Activated CD8-positive, alpha-beta memory T cell treated with anti-CD3 and anti-CD28 coated beads, Interleukin-2, amount 50 U/mL, for 24 hours (primary cell): ENCODE results near the gene TNFAIP3.

Source experiments
- DNase-seq: peaks from one replicate; pipeline ENCODE4 v3.0.0-alpha.2; 2020; ENCODE audit errors: extremely low read depth

TNFAIP3 gene

GRCh38 chr6:137923866-137924653 is 57.0 kb downstream of the TNFAIP3 start:
- no peak for DNase-seq

DNA sequence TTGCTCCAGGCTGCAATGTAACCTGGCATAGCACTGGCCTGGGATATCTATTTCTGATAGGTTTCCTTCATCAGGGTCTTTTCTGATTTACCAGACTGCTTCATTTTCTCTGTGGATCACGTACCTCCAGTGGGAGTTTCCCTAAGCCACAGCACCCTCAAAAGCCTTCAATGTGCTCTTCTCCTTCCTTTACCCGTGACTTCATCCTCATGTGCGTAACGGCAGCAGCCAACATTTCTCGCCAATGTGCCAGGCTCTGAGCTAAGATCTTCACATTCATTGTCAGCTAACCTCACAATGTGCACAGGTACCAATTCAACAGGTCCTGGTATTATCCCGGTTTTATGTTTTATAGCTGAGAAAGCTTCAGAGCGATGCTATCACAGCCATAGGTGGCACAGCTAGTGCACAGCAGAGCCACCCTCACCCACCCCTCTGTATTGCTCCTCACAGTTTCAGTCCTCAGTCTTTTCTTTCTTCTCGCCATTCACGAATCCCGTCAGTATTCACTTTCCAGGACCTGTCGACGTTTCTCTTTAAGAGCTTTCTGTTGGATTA is 58.2 kb downstream of the TNFAIP3 start:
- no peak for DNase-seq

DNA sequence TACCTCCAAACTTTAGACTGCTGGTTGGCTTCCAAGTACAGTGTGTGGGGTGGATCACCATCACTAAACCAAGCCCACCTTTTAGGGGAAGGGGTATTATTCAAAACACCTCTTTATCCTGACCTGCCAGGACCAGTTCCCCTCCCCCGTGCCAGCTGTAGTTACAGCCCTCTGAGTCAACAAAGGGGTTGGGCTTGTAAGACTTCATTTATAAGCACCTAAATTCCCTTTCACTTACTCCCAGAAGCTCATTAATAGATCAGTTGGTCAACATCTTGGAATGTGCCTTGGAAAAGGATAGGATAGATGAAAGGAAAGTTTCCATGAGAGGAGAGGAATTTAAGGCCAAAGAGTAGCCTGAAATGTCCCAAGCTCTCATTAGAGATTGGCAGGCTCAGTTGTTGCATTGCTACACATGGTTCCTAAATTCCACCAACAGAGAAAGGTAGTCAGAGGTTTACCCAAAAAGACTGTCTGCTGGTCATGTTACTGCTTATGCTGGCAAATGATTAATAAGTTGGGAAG is 59.2 kb downstream of the TNFAIP3 start:
- no peak for DNase-seq

DNA sequence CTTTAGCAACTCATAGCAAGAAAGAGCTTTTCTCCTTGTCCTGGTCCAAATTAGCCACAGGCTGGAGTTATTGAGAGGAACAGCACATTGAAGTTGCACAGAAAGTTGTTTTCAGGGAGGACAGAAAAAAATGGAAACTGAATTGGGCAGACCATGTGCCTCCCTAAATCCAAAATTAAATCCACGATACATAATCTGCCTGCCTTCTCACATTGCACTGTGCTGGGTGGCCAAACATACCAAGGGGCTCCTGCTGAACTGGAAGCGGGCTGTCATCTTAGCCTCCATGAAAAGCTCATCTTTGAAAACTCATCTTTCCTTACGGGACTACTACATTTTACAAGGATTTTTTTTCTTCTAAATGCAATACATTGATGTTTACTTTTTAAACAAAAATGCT is 59.9 kb downstream of the TNFAIP3 start:
- no peak for DNase-seq

GRCh38 chr6:137927777-137928218 is 60.7 kb downstream of the TNFAIP3 start:
- DNase-seq, result peak; percentile 64

GRCh38 chr6:137928286-137928685 is 61.2 kb downstream of the TNFAIP3 start:
- DNase-seq, result no peak

- no peak for DNase-seq
Observed at GRCh38 chr6:137931849-137932465, 64.9 kb downstream of the TNFAIP3 start.
